ENCODE results near the gene GOLGA6D. TPM values are rescaled to one million over a fixed set of nuclear protein-coding genes. Genes with fewer than 3 reads are reported as not detected.
A peak's percentile ranks its signal among the peaks of the same experiment; 100 is the strongest.
"Not testable (repeated sequence)": the region's sequence is repeated elsewhere in the genome, so short reads cannot be mapped to it uniquely, and the experiment has no call there.

The GOLGA6D gene
- total RNA-seq, 1 experiment from 2014 or later, result not detected

- in situ Hi-C loops (cut with HindIII; ENCODE audit: low pct_unique_long_range_greater_than_20kb, low sequenced_read_pairs); DNase-seq (ENCODE audit: low read depth, low spot score): not testable (repeated sequence)
These were observed 36.7 kb downstream of the GOLGA6D start for GRCh38 chr15:75319231-75319897.

- DNase-seq (ENCODE audit: low read depth, low spot score), result no peak
- in situ Hi-C loops (cut with HindIII; ENCODE audit: low pct_unique_long_range_greater_than_20kb, low sequenced_read_pairs), result no loop called here
These were observed 39.1 kb downstream of the GOLGA6D start for GRCh38 chr15:75321711-75322110.

DNA sequence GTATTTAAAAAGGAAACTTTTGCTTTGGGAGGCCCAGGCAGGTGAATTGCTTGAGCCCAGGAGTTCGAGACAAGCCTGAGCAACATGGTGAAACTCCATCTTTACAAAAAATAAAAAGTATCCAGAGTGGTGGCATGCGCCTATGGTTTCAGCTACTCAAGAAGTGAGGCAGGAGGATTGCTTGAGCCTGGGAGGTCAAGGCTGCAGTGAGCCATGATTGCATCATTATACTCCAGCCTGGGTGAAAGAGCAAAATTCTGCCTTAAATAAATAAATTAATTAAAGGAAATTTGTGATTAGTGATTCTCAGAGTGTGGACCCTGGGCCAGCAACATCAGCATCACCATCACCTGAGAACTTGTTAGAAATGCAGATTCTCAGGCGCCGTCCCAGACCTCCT, 43.3 kb downstream of the GOLGA6D start:
- in situ Hi-C loops (cut with HindIII; ENCODE audit: low pct_unique_long_range_greater_than_20kb, low sequenced_read_pairs), result no loop called here
- no peak for DNase-seq (ENCODE audit: low read depth, low spot score)

- no peak for DNase-seq (ENCODE audit: low read depth, low spot score)
- in situ Hi-C loops (cut with HindIII; ENCODE audit: low pct_unique_long_range_greater_than_20kb, low sequenced_read_pairs), result no loop called here
These were observed 44.4 kb downstream of the GOLGA6D start for GRCh38 chr15:75327005-75327404.

GRCh38 chr15:75327491-75327890, 44.9 kb downstream of the GOLGA6D start:
- DNase-seq (ENCODE audit: low read depth, low spot score), result no peak
- in situ Hi-C loops (cut with HindIII; ENCODE audit: low pct_unique_long_range_greater_than_20kb, low sequenced_read_pairs), result no loop called here

DNA sequence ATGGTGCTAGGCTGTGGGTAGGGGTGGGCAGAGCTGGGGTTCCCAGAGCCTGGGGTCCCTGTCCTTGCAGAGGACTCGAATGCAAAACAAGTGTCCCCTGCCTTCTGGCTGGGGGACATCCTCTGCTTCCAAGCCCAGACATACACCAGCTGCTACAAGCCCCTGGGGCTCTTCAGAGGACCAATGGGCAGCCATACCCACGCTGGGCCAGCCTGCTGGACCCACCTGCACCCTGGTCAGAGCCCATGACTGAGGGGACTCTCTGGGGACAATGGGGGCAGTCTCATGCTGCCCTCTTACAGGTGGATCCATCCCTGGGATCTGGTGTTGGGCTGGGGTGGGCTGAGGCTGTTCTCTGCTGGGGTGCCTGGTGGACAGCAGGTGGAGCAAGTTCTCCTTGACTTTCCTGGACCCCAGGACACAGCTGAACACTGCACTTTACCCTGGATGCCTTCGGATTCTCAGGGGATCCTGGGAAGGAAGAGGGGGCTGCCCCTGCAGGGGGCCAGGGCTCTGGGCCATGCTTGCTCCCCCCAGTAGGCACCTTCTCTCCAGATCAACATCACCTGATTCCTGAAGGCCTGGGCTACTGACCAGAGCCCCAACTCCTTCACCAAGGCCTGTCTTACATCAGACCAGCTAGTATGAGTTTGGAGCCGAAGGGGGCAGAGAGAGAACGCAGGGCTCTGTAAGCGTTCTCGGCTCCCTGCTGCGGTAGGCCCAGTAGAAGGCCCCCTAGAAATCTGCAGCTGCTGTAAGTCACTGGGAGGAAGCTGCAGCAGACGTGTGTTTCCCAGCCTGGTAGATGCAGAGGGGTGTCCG, 46.1 kb downstream of the GOLGA6D start:
- in situ Hi-C loops (cut with HindIII; ENCODE audit: low pct_unique_long_range_greater_than_20kb, low sequenced_read_pairs), result no loop called here
- no peak for DNase-seq (ENCODE audit: low read depth, low spot score)

DNA sequence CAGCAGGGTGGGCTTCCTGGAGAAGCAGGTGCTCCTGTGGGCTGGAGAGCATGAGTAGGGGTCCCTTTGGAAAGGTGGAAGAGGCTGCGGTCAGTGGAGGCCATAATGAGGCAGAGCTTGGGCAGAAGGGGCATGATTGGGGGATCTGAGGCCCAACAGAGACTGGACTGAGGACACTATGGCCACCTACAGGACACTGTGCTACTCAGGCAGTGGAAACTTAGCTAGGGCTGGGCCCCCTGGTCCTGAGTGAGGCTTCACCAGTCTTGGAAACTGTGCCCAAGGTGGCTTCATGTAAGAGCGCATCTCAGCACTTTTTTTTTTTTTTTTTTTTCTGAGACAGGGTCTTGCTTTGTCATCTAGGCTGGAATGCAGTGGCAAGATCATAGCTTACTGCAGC, 46.9 kb downstream of the GOLGA6D start:
- no peak for DNase-seq (ENCODE audit: low read depth, low spot score)
- in situ Hi-C loops (cut with HindIII; ENCODE audit: low pct_unique_long_range_greater_than_20kb, low sequenced_read_pairs), result no loop called here

DNA sequence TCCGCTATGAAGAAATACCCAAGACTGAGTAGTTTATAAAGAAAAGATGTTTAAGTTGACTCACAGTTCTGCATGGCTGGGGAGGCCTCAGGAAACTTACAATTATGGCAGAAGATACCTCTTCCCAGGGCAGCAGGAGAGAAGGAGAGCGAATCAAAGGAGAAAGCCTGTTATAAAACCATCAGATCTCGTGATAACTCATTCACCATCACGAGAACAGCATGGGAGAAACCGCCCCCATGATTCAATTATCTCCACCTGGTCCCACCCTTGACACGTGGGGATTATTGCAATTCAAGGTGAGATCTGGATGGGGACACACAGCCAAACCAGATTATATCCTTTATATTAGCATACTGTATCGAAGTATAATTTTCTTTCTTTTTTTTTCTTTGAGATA, 49.5 kb downstream of the GOLGA6D start:
- in situ Hi-C loops (cut with HindIII; ENCODE audit: low pct_unique_long_range_greater_than_20kb, low sequenced_read_pairs); DNase-seq (ENCODE audit: low read depth, low spot score): not testable (repeated sequence)

- DNase-seq (ENCODE audit: low read depth, low spot score); in situ Hi-C loops (cut with HindIII; ENCODE audit: low pct_unique_long_range_greater_than_20kb, low sequenced_read_pairs): not testable (repeated sequence)
These were observed 51.2 kb downstream of the GOLGA6D start for GRCh38 chr15:75333654-75334419.

- in situ Hi-C loops (cut with HindIII; ENCODE audit: low pct_unique_long_range_greater_than_20kb, low sequenced_read_pairs), result no loop called here
- no peak for DNase-seq (ENCODE audit: low read depth, low spot score)
These were observed 52.7 kb downstream of the GOLGA6D start for GRCh38 chr15:75335313-75335704.

DNA sequence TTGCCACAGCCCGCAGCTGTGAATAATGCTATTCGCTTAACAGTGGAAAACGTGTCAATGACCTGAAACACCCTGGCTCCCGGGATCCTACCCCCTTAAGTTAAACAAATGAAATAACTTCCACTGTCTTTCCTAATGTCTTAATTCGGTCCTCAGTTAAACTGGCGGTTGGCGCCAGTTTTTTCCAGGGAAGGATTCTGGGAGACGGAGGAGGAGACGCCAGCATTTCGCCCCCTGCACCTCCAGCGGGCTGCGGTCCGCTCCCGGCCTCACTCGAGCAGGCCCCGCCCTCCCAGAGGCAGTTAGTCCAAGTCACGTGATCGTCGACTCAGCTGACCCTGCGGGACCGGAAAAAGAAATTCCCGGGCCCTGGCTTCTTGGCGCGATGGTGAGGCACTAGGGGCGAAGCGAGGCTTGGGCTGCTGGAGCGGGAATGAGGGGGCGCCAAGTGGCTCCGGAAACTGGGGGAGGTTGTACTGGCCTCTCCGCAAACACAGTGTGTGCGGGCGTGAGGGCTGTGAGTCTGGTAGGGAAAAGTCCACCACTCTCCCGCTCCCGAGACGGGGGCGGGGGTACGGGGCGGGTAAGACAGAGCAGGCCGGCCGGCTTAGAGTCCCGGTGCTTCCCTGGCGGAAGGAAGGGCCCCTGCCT, 53.2 kb downstream of the GOLGA6D start, which contains the start of gene COMMD4:
TSS of gene COMMD4 (plus strand) at position 359 of the 651 bp plus-strand sequence. CDS start at position 386, 27 bp downstream.
- in situ Hi-C loops (cut with HindIII; ENCODE audit: low pct_unique_long_range_greater_than_20kb, low sequenced_read_pairs), result no loop called here

DNA sequence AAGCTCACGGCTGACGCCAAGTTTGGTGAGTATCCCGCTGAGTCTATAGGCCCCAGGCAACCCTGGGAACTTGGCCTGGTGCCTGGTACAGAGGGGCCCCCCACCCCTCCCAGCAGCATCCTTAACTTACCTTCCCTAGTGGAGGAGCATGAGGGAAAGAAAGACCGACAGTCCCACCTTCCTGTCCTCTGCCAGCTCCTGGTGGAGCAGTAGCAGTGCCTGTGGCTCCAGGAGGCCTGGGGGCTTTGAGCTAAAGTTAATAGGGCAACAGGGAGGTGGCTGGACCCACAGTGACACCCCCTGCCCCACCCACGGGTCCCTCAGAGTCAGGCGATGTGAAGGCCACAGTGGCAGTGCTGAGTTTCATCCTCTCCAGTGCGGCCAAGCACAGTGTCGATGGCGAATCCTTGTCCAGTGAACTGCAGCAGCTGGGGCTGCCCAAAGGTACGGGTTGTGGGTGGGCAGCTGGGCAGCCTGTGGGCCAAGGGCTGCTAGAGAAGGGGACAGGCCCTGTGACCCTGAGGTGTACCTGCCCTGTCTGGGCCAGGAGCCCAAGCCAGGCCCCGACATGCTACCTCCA, 56.1 kb downstream of the GOLGA6D start:
- in situ Hi-C loops (cut with HindIII; ENCODE audit: low pct_unique_long_range_greater_than_20kb, low sequenced_read_pairs), result no loop called here
- DNase-seq (ENCODE audit: low read depth, low spot score), result no peak

More for the DNA sequence above, 53.2 kb downstream of the GOLGA6D start, which contains the start of gene COMMD4:
- DNase-seq (ENCODE audit: low read depth, low spot score), result peak; percentile 96

DNA sequence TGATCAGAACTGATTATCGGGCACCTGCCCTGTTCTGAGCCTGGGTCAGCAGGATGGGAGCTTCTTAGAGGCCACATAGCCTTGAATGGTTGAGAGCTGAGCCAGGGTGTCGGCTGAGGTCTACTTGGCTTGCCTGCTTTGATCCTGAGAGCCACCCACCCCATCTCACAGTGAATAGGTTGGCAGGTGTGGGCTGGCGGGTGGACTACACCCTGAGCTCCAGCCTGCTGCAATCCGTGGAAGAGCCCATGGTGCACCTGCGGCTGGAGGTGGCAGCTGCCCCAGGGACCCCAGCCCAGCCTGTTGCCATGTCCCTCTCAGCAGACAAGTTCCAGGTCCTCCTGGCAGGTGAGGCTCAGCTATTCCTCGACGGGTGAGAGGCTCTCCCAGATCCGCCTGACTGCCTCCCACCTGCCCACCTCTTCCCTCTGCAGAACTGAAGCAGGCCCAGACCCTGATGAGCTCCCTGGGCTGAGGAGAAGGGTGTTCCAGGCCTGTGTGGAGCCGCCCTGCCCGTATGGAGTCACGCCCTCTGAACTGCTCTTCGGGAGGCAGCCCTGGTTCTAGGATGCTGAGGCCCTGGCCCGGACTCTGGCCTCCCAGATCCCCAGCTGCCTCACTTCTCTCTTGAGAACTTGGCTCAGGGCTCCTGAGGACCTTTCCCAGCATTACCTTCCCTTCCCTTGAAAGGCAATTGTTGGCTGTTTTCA, 57.1 kb downstream of the GOLGA6D start:
- in situ Hi-C loops (cut with HindIII; ENCODE audit: low pct_unique_long_range_greater_than_20kb, low sequenced_read_pairs), result no loop called here

GRCh38 chr15:75342221-75342620, 59.6 kb downstream of the GOLGA6D start:
- in situ Hi-C loops (cut with HindIII; ENCODE audit: low pct_unique_long_range_greater_than_20kb, low sequenced_read_pairs), result no loop called here
- DNase-seq (ENCODE audit: low read depth, low spot score), result no peak

More for the DNA sequence above, 57.1 kb downstream of the GOLGA6D start:
- DNase-seq (ENCODE audit: low read depth, low spot score), result no peak

DNA sequence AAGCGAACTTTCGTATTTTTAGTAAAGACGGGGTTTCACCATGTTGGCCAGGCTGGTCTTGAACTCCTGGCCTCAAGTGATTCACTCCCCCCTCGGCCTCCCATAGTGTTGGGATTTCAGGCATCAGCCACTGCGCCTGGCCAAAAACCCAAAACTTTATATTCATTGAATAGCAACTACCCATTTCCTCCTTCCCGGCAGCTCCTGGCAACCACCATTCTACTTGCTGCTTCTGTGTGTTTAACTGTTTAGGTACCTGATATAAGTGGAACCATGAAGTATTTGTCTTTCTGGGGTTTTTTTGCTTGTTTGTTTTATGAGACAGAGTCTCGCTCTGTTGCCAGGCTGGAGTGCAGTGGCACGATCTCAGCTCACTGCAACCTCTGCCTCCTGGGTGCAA, 61.3 kb downstream of the GOLGA6D start:
- in situ Hi-C loops (cut with HindIII; ENCODE audit: low pct_unique_long_range_greater_than_20kb, low sequenced_read_pairs); DNase-seq (ENCODE audit: low read depth, low spot score): not testable (repeated sequence)
